Stimulated activated memory B cell treated with anti-CD40 and anti-IgM and Interleukin-4, amounts not matched to agents 10 μg/mL and 1 μg/mL and 100 μg/mL, for 72 hours (primary cell): ENCODE results near the gene DDX5.

Source experiments
- ATAC-seq: fragments of 150-1000 bp; cut with Tn5 transposase; 2 replicates; pipeline ENCODE4 v1.10.0; 2021
- H3K27ac Mint-ChIP-seq: one replicate; pipeline ENCODE4 v1.8.0; 2022; ENCODE audit warnings: mild to moderate bottlenecking, mixed read lengths
- H3K27me3 Mint-ChIP-seq: one replicate; pipeline ENCODE4 v1.8.0; 2022; ENCODE audit warnings: mixed read lengths
- H3K36me3 Mint-ChIP-seq: one replicate; pipeline ENCODE4 v1.8.0; 2022; ENCODE audit warnings: mixed read lengths
- H3K4me1 Mint-ChIP-seq: one replicate; pipeline ENCODE4 v1.8.0; 2022; ENCODE audit warnings: mixed read lengths
- H3K4me3 Mint-ChIP-seq: one replicate; pipeline ENCODE4 v1.8.0; 2022; ENCODE audit warnings: mild to moderate bottlenecking, moderate library complexity, mixed read lengths
- H3K9me3 Mint-ChIP-seq: one replicate; pipeline ENCODE4 v1.8.0; 2022; ENCODE audit warnings: mixed read lengths

DDX5 gene

GRCh38 chr17:64529221-64529620 is 23.1 kb upstream of the DDX5 start:
- Mint-ChIP-seq H3K27me3 (no peaks in the 10 kb centered on the region), H3K9me3 (no peaks in the 10 kb centered on the region), H3K27ac (no peak overlapping the region), H3K4me1 (peaks cover 10% of the 10 kb centered on the region), H3K4me3 (no peak overlapping the region), H3K36me3 (peaks cover 72% of the 10 kb centered on the region)
- no peak for ATAC-seq

GRCh38 chr17:64527914-64528313 is 21.8 kb upstream of the DDX5 start:
- Mint-ChIP-seq H3K4me3 (no peak overlapping the region), H3K27me3 (no peaks in the 10 kb centered on the region), H3K27ac (peak overlapping the region; percentile 42), H3K9me3 (no peaks in the 10 kb centered on the region), H3K36me3 (peaks cover 72% of the 10 kb centered on the region), H3K4me1 (peaks cover 6% of the 10 kb centered on the region)
- ATAC-seq: no peak

GRCh38 chr17:64520359-64520758 is 14.3 kb upstream of the DDX5 start:
- Mint-ChIP-seq H3K4me3 (no peak overlapping the region), H3K36me3 (peaks cover 38% of the 10 kb centered on the region), H3K27ac (no peak overlapping the region), H3K9me3 (no peaks in the 10 kb centered on the region), H3K4me1 (peaks cover 8% of the 10 kb centered on the region), H3K27me3 (no peaks in the 10 kb centered on the region)
- ATAC-seq: no peak

- H3K4me1 Mint-ChIP-seq: peaks cover 15% of the 10 kb centered on the region
- no peak overlapping the region for H3K27ac Mint-ChIP-seq
- H3K36me3 Mint-ChIP-seq: peaks cover 44% of the 10 kb centered on the region
- no peaks in the 10 kb centered on the region for H3K9me3 Mint-ChIP-seq
- no peak overlapping the region for H3K4me3 Mint-ChIP-seq
- no peak for ATAC-seq
- H3K27me3 Mint-ChIP-seq: no peaks in the 10 kb centered on the region
Observed at GRCh38 chr17:64519601-64520000, 13.5 kb upstream of the DDX5 start.

GRCh38 chr17:64515829-64516228 is 9.7 kb upstream of the DDX5 start:
- no peak overlapping the region for H3K4me3 Mint-ChIP-seq
- no peaks in the 10 kb centered on the region for H3K27me3 Mint-ChIP-seq
- H3K4me1 Mint-ChIP-seq: peaks cover 21% of the 10 kb centered on the region
- peaks cover 50% of the 10 kb centered on the region for H3K36me3 Mint-ChIP-seq
- H3K9me3 Mint-ChIP-seq: no peaks in the 10 kb centered on the region
- ATAC-seq: no peak
- peak overlapping the region; percentile 13 for H3K27ac Mint-ChIP-seq

- ATAC-seq: peak; percentile 86
- Mint-ChIP-seq H3K4me3 (no peak overlapping the region), H3K27me3 (no peaks in the 10 kb centered on the region), H3K36me3 (peaks cover 54% of the 10 kb centered on the region), H3K9me3 (no peaks in the 10 kb centered on the region), H3K4me1 (peaks cover 21% of the 10 kb centered on the region), H3K27ac (peak overlapping the region; percentile 13)
Observed at GRCh38 chr17:64515419-64515818, 9.3 kb upstream of the DDX5 start.

GRCh38 chr17:64509179-64509578 is 3.1 kb upstream of the DDX5 start:
- Mint-ChIP-seq H3K4me1 (peaks cover 22% of the 10 kb centered on the region), H3K27ac (no peak overlapping the region), H3K4me3 (no peak overlapping the region), H3K36me3 (peaks cover 46% of the 10 kb centered on the region), H3K9me3 (no peaks in the 10 kb centered on the region), H3K27me3 (no peaks in the 10 kb centered on the region)
- ATAC-seq: no peak

GRCh38 chr17:64508683-64509082 is 2.6 kb upstream of the DDX5 start:
- no peak for ATAC-seq
- H3K4me3 Mint-ChIP-seq: peak overlapping the region; percentile 44
- peaks cover 51% of the 10 kb centered on the region for H3K36me3 Mint-ChIP-seq
- H3K4me1 Mint-ChIP-seq: peaks cover 26% of the 10 kb centered on the region
- no peak overlapping the region for H3K27ac Mint-ChIP-seq
- no peaks in the 10 kb centered on the region for H3K27me3 Mint-ChIP-seq
- H3K9me3 Mint-ChIP-seq: no peaks in the 10 kb centered on the region

GRCh38 chr17:64507413-64507782 is 1.3 kb upstream of the DDX5 start:
- Mint-ChIP-seq H3K4me3 (peak overlapping the region; percentile 100), H3K27me3 (no peaks in the 10 kb centered on the region), H3K27ac (peak overlapping the region; percentile 100), H3K36me3 (peaks cover 57% of the 10 kb centered on the region), H3K4me1 (peaks cover 31% of the 10 kb centered on the region), H3K9me3 (no peaks in the 10 kb centered on the region)
- peak; percentile 42 for ATAC-seq

GRCh38 chr17:64506576-64507412 is 705 bp upstream of the DDX5 start, which contains the start of gene CEP95:
Gene CEP95, plus strand, starts transcription at chr17:64506977. Its CDS starts 121 bp downstream, at chr17:64507098.
- peak; percentile 89 for ATAC-seq
- Mint-ChIP-seq H3K27ac (peak within 1 kb of the TSS; percentile 100), H3K4me3 (peak within 1 kb of the TSS; percentile 100), H3K36me3 (peaks cover 61% of the 10 kb centered on the region), H3K4me1 (peaks cover 37% of the 10 kb centered on the region), H3K27me3 (no peaks in the 10 kb centered on the region), H3K9me3 (no peaks in the 10 kb centered on the region)

GRCh38 chr17:64505340-64506200 is 519 bp downstream of the DDX5 start:
- no peaks in the 10 kb centered on the region for H3K9me3 Mint-ChIP-seq
- H3K27ac Mint-ChIP-seq: peak overlapping the region; percentile 100
- peak overlapping the region; percentile 100 for H3K4me3 Mint-ChIP-seq
- no peaks in the 10 kb centered on the region for H3K27me3 Mint-ChIP-seq
- peaks cover 49% of the 10 kb centered on the region for H3K4me1 Mint-ChIP-seq
- H3K36me3 Mint-ChIP-seq: peaks cover 62% of the 10 kb centered on the region
- peak; percentile 64 for ATAC-seq

GRCh38 chr17:64504769-64505339 is 1.2 kb downstream of the DDX5 start:
- H3K9me3 Mint-ChIP-seq: no peaks in the 10 kb centered on the region
- no peaks in the 10 kb centered on the region for H3K27me3 Mint-ChIP-seq
- peak overlapping the region; percentile 100 for H3K4me3 Mint-ChIP-seq
- H3K36me3 Mint-ChIP-seq: peaks cover 64% of the 10 kb centered on the region
- peak overlapping the region; percentile 100 for H3K27ac Mint-ChIP-seq
- no peak for ATAC-seq
- H3K4me1 Mint-ChIP-seq: peaks cover 55% of the 10 kb centered on the region

GRCh38 chr17:64503821-64504768 is 2.0 kb downstream of the DDX5 start:
- no peaks in the 10 kb centered on the region for H3K9me3 Mint-ChIP-seq
- peak overlapping the region; percentile 100 for H3K27ac Mint-ChIP-seq
- peak overlapping the region; percentile 100 for H3K4me3 Mint-ChIP-seq
- ATAC-seq: no peak
- peaks cover 71% of the 10 kb centered on the region for H3K36me3 Mint-ChIP-seq
- H3K4me1 Mint-ChIP-seq: peaks cover 56% of the 10 kb centered on the region
- no peaks in the 10 kb centered on the region for H3K27me3 Mint-ChIP-seq

- H3K27ac Mint-ChIP-seq: no peak overlapping the region
- peaks cover 71% of the 10 kb centered on the region for H3K36me3 Mint-ChIP-seq
- peaks cover 61% of the 10 kb centered on the region for H3K4me1 Mint-ChIP-seq
- H3K4me3 Mint-ChIP-seq: no peak overlapping the region
- no peaks in the 10 kb centered on the region for H3K9me3 Mint-ChIP-seq
- ATAC-seq: no peak
- H3K27me3 Mint-ChIP-seq: no peaks in the 10 kb centered on the region
Observed at GRCh38 chr17:64503341-64503740, 2.7 kb downstream of the DDX5 start.
